AG09319 (cell line): ENCODE measurements around the gene AARS2.

Source experiments
- DNase-seq: peaks from one replicate; pipeline ENCODE4 v3.0.0-alpha.2; 2010; ENCODE audit warnings: low read depth; ENCODE audit errors: extremely low read depth
- TF ChIP-seq, protein P1 (sequence below): IDR thresholded peaks from 2 replicates; pipeline ENCODE4 v1.5.1; 2011; ENCODE audit warnings: low read depth, mild to moderate bottlenecking, inconsistent platforms, low read length, moderate library complexity

Gene AARS2

DNA sequence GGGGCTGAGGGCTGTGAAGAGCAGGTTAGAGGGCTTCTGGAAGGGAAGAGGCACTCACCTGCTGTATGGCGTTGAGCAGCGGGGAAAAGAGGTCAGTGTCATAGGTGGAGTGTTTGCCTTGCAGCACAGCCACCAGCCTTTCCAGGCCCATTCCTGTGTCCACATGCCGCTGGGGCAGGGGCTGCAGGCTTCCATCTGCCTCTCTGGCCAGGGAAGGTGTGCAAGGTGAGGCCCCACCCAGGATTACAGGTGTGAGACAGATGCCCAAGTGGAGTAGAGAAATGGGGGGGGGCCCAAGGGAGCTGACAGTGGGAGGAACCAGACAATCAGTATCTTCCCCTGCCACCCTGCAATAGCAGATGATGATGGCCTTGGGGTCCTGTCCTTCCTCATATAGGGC is 2.9 kb downstream of the AARS2 start:
- TF ChIP-seq, protein P1, sequence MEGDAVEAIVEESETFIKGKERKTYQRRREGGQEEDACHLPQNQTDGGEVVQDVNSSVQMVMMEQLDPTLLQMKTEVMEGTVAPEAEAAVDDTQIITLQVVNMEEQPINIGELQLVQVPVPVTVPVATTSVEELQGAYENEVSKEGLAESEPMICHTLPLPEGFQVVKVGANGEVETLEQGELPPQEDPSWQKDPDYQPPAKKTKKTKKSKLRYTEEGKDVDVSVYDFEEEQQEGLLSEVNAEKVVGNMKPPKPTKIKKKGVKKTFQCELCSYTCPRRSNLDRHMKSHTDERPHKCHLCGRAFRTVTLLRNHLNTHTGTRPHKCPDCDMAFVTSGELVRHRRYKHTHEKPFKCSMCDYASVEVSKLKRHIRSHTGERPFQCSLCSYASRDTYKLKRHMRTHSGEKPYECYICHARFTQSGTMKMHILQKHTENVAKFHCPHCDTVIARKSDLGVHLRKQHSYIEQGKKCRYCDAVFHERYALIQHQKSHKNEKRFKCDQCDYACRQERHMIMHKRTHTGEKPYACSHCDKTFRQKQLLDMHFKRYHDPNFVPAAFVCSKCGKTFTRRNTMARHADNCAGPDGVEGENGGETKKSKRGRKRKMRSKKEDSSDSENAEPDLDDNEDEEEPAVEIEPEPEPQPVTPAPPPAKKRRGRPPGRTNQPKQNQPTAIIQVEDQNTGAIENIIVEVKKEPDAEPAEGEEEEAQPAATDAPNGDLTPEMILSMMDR = no peak
- DNase-seq = no peak

DNA sequence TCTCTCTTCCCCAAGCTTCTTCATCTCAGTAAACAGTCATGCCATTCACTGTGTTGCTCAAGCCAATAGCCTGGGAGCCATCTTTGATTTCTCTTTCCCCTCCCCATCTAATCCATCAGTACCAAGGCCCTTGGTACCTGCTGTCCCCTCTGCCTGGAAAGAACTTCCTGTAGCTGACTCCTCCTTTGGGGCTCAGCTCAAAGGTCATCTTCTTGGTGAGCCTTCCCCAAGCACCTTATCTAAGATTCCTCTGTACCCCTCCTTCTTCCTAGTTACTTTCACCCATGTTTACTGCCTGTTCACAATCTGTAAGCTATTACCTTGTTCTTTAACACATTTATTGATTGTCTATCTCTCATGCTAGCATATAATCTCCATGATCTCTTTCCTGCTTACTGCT is 3.5 kb downstream of the AARS2 start:
- DNase-seq = no peak
- TF ChIP-seq, protein P1 = no peak

DNA sequence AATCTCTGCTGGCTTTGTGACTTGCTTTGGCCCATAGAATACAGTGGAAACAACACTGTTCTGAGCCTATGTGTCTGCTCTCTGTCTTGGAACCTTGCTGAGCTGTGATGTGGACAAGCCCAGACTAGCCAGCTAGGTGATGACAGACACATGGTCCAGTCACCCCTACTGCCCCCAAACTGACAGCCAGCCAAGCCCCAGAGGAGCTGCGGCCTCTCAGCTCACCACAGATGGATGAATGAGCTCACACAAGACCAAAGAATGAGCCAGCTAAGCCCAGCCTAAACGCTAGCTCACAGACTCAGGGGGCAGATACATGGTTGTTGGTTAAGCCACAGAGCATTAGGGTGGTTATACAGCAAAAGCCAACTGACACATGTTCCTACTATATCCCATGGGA is 4.1 kb downstream of the AARS2 start:
- DNase-seq = no peak
- TF ChIP-seq, protein P1 = no peak

DNA sequence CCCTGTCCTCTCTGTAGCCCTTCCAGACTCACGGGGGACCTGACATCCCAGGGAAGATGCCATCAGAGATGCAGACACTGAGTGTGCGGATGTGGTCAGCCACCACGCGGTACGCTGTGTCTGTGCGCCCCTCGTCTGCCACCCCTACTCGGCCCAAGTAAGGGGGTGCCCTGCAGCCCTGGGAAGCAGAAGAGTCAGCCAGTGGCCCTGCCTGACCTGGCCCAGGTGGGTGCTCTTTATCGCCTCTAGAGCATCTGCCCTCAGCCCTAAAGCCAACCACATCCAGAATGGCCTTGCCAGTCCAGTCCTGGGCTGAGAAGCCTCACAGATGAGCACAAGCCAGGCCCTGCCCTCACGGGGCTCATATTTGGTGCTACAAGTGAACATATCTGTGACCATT is 5.9 kb downstream of the AARS2 start:
- DNase-seq = no peak
- TF ChIP-seq, protein P1 = no peak

DNA sequence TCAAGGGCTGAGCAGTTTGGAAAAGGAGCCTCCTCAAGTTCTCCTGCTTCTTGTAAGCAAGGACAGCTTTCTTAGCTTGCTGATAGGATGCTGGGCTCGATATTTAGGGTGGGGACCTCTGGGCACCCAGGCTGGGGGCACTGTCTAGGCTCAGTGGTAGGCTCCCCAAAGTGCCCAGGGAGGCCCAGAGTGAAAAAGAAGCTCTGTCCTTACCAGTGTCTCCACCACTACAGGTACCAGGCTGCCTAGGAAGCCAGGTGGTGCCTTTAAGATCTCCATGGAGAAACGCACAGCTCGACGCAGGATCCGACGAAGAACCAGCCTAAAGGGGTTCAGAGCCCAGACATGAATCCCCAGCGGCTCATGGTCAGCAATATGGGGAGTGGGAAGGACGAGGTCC is 6.4 kb downstream of the AARS2 start:
- TF ChIP-seq, protein P1 = no peak
- DNase-seq = no peak

DNA sequence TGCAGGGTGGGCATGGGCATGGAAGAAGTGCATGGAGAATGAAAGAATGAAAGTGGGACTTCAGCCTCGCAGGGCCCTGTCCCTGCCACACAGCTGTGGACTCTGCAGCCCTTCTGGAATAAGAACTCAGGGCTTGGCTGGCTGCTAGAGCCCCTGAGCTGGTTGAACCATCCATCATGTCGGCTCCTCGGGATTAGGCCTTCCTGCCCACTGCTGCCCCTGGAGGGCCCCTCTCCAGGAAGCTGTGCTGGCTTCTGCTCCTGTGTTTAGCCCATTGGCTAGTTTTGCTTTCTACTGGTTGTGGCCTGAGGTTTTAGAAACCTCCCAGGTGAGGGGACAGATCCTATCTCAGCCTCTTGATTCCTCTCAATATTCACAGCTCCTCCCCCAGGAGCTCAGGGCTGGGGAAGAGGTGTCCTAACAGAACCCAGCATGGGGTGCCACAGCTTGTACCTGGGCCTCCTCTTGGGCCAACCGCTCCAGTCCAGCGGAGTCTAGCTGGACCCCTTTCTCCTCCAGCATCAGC is 7.9 kb downstream of the AARS2 start:
- DNase-seq = no peak
- TF ChIP-seq, protein P1 = no peak

DNA sequence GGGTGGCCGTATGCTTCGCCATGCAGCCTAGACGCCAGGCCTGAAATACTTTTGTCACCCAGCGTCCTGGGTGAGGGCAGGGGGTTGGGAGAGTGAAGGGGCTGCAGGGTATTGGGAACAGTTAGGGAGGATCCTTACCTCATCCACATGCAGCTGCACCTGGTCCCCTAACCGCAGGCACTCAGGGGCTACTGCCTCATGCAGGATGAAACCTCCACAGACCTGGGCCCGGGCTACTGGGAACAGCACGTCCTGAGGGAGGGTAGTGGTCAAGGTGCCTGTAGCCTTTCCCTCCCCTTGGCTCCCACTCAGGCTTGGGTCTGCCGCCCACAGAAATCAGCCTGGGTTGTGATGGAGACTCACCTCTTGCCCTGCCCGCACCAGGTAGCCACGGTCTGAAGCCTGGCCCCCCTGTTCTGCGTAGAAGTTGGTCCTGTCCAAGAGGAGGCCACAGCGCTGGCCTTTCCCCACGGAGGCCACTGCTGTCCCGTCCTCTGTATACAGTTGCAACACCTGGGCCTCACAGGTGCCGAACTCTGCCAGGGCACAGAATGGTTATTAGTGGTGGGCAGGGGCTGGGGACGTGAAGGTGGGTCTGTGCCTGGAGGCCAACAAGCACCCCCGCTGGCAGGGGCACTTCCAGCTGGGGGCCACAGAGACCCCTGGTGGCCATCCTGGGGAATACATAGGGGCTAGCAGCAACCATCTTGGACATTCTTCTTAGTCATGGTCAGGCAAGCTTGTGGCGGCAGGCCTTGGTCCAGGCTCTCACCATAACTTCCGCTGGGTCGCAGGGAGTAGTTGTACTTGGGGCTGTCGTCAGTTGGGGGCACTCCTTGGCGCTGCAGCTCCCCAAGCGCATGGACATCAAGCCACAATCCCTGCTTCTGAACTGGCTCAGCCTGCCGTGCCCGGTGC is 8.6 kb downstream of the AARS2 start:
- DNase-seq = no peak
- TF ChIP-seq, protein P1 = peak; percentile 72
